HL-60/S4 treated with retinoic acid at 250 ng/mL for 4 days and 3 days (cell line): ENCODE data around the gene CYLC2.

Experiments
- in situ Hi-C: fragments of 300-500 bp; cut with MboI; formaldehyde crosslinking; loops from 2 replicates; pipeline ENCODE4 v1.7.0; 2022; ENCODE audit warnings: low sequenced_read_pairs

Gene CYLC2, protein sequence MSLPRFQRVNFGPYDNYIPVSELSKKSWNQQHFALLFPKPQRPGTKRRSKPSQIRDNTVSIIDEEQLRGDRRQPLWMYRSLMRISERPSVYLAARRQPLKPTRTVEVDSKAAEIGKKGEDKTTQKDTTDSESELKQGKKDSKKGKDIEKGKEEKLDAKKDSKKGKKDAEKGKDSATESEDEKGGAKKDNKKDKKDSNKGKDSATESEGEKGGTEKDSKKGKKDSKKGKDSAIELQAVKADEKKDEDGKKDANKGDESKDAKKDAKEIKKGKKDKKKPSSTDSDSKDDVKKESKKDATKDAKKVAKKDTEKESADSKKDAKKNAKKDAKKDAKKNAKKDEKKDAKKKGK

DNA sequence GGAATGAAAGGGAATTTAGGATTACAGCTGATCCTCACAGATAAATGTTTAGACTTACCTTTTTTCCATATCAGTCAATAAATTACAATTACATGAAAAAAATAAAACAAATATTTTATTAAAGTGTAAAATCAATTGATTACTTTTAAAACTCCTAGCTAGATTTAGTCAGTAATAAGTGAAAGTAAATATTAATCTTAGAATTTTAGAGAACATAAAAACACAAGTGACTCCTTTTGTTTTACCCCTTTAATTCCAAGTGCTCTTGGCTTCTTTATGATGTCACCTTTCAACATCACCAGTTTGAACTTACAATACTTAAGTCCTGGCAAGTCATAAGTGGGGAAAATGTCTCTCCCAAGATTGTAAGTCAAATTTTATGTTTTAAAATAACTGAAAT is at the start of gene CYLC2:
CYLC2 (plus strand) TSS at position 301 of the 400 bp plus-strand sequence; CDS start at position 349, 48 bp downstream.
- in situ Hi-C loops, result no loop called here

DNA sequence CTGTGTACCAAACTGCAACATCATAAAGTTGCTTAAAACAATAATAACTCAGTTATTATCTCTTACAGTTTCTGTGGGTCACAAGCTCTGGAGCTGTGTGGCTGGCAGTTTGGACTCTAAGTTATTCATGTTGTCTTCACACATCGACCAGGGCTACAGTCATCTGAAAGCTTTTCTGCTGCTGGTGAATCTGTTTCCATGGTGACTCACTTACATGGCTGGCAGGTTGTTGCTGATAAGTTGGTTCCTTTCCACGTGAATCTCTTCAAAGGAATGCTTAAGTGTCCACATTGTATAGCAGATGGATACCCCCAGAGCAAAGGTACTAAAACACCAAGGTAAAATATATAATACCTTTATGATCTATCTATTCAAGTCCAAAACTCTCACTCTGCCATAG is 44.8 kb upstream of the CYLC2 start:
- in situ Hi-C loops, result no loop called here

DNA sequence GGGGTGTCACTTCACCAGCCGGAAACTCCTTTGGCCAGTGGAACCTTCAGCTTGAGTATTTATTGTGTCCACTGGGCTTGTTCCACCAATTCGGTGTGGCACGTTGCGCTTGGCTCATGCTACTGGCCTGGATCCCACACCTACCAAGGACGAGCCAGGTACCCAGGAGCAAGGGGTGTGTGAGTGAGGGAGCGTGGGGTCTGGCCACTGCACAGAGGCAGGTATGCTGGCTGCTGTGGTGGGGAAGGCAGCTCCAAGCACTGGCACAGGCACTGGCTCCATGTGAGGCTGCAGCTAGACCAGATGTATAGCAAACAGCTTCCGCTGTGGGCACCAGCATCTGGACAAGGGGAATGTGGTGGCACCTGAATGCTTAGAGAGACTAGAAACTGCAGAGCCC is 28.1 kb upstream of the CYLC2 start:
- in situ Hi-C loops, result no loop called here

- in situ Hi-C loops, result no loop called here
Observed at GRCh38 chr9:102967979-102968378, 27.2 kb upstream of the CYLC2 start.

GRCh38 chr9:102972780-102973179 is 22.4 kb upstream of the CYLC2 start:
- in situ Hi-C loops, result no loop called here

- in situ Hi-C loops, result no loop called here
Observed at GRCh38 chr9:102974530-102974929, 20.6 kb upstream of the CYLC2 start.

- in situ Hi-C loops, result no loop called here
Observed at GRCh38 chr9:102975251-102975650, 19.9 kb upstream of the CYLC2 start.

DNA sequence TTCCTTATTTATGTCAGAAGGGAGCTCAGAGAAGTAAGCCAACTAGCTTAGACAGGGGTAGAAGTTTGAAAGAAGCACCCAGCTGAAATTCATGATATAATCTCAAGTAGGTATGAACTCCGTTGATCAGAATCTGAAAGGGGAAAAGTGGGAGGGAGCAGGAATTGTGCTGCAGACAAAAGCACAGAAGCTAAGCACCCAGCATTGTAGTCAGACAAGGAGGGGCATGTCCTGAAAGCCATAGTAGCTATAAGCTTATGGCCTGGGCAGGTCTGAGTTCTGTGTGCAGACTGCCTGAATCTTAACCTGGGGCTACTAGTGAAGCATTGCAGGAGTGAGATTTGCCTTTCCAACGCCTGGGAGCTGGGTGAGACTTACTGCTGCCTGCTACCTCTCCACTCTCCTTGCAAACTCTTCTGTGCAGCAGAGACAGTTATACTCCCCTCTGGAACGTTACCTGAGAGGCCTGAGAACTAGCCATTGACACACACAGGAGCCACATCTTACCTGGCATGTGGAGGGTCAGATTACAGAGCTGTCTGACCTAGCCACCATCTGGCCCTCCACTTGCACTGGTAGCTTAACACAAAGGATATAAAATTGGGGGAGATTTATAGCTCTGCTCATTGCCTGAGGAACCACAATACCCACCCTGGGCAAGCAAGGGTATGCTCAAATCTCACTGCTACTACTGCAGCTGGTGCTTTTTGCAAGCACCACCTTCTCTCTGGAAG is 9.8 kb upstream of the CYLC2 start:
- in situ Hi-C loops, result no loop called here

DNA sequence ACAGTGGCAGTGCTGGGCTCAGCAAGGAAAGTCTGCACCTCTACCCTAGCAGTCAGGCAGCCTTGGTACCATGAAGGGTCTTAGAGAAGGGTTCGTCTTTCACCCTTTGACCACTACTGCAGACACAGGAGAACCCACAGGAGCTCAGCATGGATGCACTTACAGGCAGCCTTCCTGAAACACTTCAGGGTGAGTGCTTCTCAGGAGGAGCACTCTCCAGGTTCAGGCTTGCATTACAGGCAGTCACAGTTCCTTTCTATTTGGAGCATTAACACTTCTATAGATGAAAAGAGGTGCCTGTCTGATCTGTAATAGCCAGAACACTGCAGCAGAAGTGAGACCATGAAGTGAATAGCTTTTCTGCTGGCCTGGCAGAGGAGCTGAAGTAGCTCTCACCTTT is 8.7 kb upstream of the CYLC2 start:
- in situ Hi-C loops, result no loop called here

- in situ Hi-C loops, result no loop called here
Observed at GRCh38 chr9:103003689-103004088, 8.6 kb downstream of the CYLC2 start.

- in situ Hi-C loops, result no loop called here
Observed at GRCh38 chr9:103014242-103014641, 19.1 kb downstream of the CYLC2 start.

GRCh38 chr9:103025796-103026195 is 30.7 kb downstream of the CYLC2 start:
- in situ Hi-C loops, result no loop called here

DNA sequence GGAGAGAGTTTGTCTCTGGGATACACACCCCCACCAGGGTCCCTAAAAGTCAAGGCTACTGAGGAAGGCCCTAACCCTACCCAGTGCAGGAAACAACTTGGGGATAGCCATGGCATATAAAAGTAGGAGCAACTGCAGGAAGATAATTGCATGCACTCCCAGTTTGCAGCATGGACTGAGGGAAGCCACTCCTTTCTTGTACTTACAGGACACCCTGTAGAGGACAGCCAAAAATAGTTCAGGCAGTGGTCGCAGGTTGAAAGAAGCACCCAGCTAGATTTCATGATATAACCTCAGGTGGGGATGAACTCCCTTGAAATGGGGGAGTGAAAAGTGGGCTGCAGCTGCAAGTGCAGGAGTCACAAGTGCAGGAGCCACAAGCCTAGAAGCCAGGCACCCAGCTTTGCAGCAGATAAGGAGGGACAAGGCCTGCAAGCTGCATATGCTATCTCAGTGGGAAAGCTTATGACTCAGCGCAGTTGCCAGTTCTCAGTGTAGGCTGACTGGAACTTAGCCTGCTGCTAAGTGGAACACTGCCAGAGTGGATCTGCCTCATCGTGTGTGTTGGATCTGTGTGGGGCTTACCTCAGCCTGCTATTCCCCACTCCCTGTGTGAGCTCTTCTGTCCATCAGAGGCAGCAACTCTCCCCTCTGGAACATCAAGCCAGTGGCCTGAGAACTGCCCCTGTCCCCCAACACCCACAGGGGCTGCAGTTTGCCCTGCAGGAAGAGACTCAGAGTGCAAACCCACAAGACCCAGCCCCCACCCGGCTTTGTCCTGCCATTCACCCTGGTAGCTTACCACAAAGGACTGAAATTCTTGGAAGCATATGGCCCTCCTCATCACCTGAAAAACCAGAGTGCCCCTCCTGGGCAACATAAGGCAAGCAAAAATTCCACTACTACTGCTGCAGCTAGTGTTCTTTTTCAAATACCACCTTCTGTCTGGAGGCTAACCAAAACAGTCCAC is 42.7 kb downstream of the CYLC2 start:
- in situ Hi-C loops, result no loop called here

DNA sequence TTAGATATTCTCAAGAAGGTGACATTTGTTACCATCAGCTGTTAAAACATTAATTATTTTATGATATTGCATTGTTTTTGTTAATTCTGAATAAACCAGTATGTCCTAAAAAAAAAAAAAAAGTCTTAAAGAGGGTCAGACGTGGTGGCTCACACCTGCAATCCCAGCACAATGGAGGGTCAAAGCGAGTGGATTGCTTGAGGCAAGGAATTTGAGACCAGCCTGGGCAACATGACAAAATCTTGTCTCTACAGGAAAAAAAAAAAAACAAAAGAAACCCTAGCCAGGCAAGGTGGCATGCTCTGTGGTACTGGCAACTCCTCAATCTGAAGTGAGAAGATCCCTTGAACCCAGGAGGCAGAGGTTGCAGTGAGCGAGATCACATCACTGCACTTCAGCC is 46.8 kb downstream of the CYLC2 start:
- in situ Hi-C loops, result no loop called here
